Activated CD8-positive, alpha-beta memory T cell treated with anti-CD3 and anti-CD28 coated beads, Interleukin-2, amount 50 U/mL, for 4 hours (primary cell): ENCODE results near the gene BRI3BP.
"Not testable (repeated sequence)": the region's sequence is repeated elsewhere in the genome, so short reads cannot be mapped to it uniquely, and the experiment has no call there.

Source experiments
- DNase-seq: peaks from one replicate; pipeline ENCODE4 v3.0.0-alpha.2; 2020

BRI3BP gene

DNA sequence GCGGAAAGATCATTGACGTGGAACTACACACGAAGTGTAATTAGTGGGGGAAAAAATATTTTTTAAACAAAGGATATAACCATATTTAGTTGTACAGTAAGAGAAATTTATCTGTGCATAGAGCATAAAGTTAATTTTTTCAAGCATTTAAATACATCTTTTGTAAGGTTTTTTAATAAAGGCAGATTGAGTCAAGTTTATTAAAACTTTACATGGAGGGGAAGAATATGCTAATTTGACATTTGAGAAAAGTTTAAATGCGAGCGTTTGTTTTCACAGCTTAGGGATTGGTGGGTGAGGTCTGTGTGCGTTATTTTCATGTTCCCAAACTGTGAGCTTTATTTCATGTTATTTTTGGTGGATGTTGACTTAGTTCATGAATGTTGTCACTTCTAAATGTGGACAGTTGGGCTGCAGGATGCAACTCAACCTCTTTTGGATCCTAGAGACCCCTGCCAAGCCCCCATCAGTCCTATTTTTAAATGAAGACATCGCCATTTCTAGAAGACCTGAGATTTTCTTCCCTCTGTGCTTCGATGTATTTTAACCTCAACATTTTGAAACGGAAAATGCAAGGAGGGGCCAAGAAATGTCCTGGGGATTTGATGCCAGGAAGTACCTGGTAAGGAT lies 32.3 kb downstream of the BRI3BP start:
- DNase-seq: no peak

DNA sequence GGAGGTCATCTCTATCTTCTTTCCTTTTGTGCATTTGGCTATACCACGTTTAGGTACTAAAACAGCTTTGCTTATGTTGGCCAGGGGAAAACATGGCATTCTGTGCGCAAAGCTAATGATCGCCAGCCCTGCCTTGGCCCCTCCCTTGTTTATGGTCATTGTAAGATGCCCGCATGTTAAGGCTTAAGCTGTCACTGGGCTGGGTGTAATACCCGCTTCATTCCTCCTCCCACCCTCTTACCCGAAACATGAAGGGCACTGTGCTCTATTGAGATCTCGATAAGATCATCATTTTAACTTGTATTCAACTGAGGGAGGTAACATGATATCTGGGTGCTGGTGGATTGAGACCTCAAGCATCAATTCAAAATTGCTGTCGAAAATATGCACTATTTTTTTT lies 34.7 kb downstream of the BRI3BP start:
- DNase-seq: no peak

- DNase-seq: no peak
Measured at GRCh38 chr12:125029761-125030358, 36.4 kb downstream of the BRI3BP start.

- DNase-seq: not testable (repeated sequence)
Measured at GRCh38 chr12:125031471-125031870, 38.0 kb downstream of the BRI3BP start.

GRCh38 chr12:125032466-125033152 lies 39.2 kb downstream of the BRI3BP start:
- no peak for DNase-seq

- DNase-seq: no peak
Measured at GRCh38 chr12:125033288-125033687, 39.8 kb downstream of the BRI3BP start.

- DNase-seq: no peak
Measured at GRCh38 chr12:125038976-125039625, 45.7 kb downstream of the BRI3BP start.

- DNase-seq: no peak
Measured at GRCh38 chr12:125049093-125049458, 55.6 kb downstream of the BRI3BP start.

DNA sequence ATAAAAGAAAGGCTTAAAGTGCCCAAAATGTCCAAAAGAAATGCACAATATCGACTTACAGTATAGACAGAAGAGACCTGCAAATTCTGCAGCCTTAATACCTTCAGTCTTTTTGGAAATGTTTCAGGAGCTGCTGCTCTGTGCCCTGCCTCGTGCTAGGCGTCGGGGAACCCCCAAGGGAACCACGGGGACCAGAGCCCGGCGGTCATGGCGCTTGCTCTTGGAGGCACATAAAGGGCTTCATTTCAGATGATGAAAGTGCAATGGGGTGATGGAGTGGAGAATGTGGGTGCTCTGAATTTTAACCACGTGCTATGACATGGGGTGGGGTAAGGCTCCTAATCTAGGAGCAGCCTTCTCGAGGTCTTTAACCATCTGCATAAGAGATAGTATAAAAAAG lies 57.0 kb downstream of the BRI3BP start:
- DNase-seq: no peak

DNA sequence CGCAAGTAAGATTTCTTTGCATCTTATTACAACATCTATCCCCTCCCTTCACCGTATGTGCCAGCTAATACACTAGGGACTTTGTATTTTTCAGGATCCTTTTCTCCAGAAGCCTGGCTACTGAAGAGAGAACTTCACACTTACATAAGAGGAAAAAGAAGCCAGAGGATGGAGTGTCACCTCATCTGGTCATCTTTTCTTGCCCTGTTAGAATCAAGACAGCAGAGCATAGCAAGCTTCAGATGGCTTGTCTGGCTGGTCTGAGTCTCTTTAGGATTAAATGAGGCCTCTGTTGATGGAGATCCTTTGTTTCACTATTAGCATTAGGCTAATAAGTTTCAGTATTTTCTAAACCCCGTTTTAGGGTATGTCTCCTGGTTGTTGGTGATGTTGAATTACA lies 57.4 kb downstream of the BRI3BP start:
- DNase-seq: no peak

DNA sequence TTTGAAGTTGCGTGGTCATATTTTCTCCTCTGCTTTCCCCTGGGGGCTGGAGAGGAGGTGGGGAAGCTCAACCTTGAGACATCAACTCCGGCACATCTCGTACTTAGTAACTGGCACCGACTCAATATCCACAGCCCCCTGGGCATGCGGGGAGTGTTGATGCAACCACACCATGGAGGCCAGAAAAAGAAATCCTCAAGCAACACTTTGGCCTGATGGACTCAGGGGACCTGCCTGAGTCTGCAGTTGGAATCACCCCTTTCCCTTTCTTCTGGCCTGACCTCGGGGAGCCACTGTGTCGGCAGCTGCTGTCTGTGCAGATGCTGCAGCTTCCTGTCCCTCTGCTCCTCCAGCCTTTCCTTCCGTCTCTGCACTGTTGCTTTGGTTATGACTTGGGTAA lies 60.4 kb downstream of the BRI3BP start:
- no peak for DNase-seq

DNA sequence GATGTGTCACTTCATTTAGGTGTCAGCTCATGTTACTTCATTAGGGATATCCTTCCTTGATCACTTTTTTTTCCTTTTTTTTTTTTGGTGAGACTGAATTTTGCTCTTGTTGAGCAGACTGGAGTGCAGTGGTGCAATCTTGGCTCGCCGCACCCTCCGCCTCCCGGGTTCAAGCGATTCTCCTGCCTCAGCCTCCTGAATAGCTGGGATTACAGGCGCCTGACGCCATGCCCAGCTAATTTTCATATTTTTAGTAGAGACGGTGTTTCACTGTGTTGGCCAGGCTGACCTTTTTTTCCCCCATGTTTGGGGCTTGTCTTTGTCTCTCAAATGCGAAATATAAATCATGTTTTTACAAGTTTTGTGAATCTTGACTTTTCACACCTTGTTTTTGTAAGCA lies 62.1 kb downstream of the BRI3BP start:
- DNase-seq: no peak

GRCh38 chr12:125056306-125056705 lies 62.9 kb downstream of the BRI3BP start:
- DNase-seq: no peak

DNA sequence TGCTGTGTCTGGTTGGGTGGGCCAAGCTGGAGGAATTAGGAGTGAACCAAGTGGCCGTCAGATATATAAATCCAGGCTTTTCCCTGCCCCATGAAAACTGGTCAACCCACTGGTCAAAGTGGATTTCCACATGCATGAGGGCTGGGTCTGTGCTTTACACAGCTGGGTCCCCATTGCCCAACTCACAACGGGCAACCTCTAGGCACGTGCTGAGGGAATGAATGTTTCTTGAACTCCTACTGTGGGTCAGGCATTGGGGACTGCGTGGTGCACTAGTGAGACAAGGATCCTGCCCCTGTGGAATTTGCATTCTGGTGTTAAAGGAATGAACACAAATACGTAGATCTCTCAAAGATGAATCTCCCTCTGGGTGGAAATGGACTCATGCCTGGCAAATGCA lies 64.3 kb downstream of the BRI3BP start:
- no peak for DNase-seq

- DNase-seq: no peak
Measured at GRCh38 chr12:125061229-125061628, 67.8 kb downstream of the BRI3BP start.

- not testable (repeated sequence) for DNase-seq
Measured at GRCh38 chr12:125063522-125063921, 70.1 kb downstream of the BRI3BP start.

- DNase-seq: no peak
Measured at GRCh38 chr12:125064492-125064891, 71.0 kb downstream of the BRI3BP start.

GRCh38 chr12:125065021-125065918 lies 71.8 kb downstream of the BRI3BP start, which contains the start of gene AACS:
AACS (plus strand) TSS chr12:125065435; CDS start chr12:125065585, 150 bp downstream.
- DNase-seq: peak; percentile 76

DNA sequence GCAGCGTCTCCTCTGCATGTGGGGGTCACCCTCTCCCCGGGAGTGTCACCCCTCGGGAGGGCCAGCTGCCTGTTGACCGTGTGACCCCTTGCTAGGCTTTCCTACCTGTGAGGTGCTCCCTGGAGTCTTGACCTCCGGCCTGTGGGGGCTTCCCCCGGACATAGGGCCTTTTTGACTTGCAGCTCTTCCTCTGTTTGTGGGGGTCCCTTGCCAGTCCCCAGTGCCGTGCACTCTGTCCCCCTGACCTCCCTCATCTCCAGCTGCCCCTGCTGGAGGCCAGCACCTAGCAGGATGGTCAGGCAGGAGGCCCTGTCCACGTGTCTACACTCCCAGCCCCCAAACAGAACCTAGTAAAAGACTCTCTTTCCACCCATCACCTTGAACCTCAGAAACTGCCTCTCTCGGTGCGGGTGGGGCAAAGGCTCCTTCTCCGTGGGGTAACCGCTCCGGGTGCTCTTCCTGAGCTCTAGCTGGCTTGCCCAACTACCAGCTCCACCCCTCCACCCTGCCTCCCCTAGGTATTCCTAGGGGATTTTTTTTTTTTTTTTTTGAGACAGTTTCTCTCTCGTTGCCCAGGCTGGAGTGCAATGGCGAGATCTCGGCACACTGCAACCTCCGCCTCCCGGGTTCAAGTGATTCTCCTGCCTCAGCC lies 72.6 kb downstream of the BRI3BP start:
- no peak for DNase-seq

DNA sequence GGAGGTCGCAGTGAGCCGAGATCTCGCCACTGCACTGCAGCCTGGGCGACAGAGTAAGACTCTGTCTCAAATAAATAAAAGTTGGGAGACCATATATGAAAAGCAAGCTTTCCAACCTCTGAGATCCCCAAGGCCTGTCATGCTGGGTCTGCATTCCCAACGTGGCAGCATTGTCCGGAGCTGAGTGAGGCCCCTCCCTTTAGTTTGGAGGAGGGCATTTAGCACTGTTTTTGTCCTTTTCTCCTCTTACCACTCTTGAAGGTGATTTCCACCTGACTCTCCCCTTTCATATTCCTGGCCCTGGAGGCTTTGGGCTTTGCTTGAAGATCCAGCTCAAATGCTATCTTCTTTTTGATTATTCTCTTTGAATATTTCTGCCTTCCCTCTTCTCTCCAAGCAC lies 74.9 kb downstream of the BRI3BP start:
- no peak for DNase-seq

- DNase-seq: no peak
Measured at GRCh38 chr12:125069616-125070015, 76.2 kb downstream of the BRI3BP start.

- DNase-seq: no peak
Measured at GRCh38 chr12:125070112-125070511, 76.7 kb downstream of the BRI3BP start.
